Heart right ventricle (tissue), 16 donors: ENCODE data around the gene ANKRD12. TPM values are rescaled to one million over a fixed set of nuclear protein-coding genes. Genes with fewer than 3 reads are reported as not detected.

Experiments
- ATAC-seq, 8 donors: fragments of 200-7000 bp; cut with Tn5 transposase; one replicate each; pipeline ENCODE4 v1.9.1; 2020; ENCODE audit warnings: mild to moderate bottlenecking in 8 of 8, moderate library complexity in 8 of 8, moderate number of reproducible peaks in 1 of 8
- DNase-seq, 2 donors: peaks; one replicate each; pipeline ENCODE4 v3.0.0-alpha.2; 2020
- H3K27ac ChIP-seq, 10 donors: fragments of 200-600 bp; sonication (generic) in 2 of 10; one replicate each; pipeline versions ENCODE4 v1.5.0 to v1.8.0; 2020 to 2022; ENCODE audit warnings: mild to moderate bottlenecking in 3 of 10
- H3K27me3 ChIP-seq, 7 donors: fragments of 200-600 bp; one replicate each; pipeline ENCODE4 v1.8.0; 2021 to 2022; ENCODE audit warnings: mild to moderate bottlenecking in 2 of 7
- H3K36me3 ChIP-seq, 9 donors: fragments of 200-600 bp; sonication (generic) in 1 of 9; one replicate each; pipeline versions ENCODE4 v1.5.0 to v1.8.0; 2020 to 2022; ENCODE audit warnings: mild to moderate bottlenecking in 2 of 9
- H3K4me1 ChIP-seq, 9 donors: fragments of 200-600 bp; sonication (generic) in 1 of 9; one replicate each; pipeline versions ENCODE4 v1.5.0 to v1.8.0; 2020 to 2022; ENCODE audit warnings: mild to moderate bottlenecking in 4 of 9
- H3K4me3 ChIP-seq, 10 donors: fragments of 200-600 bp; sonication (generic) in 2 of 10; one replicate each; pipeline versions ENCODE4 v1.5.0 to v1.8.0; 2020 to 2022; ENCODE audit warnings: mild to moderate bottlenecking in 7 of 10, moderate library complexity in 2 of 10
- H3K9me3 ChIP-seq, 11 donors: fragments of 200-600 bp in 10 of 11; sonication (generic) in 2 of 11; one replicate each; pipeline versions ENCODE4 v1.5.0 to v1.8.0; 2013 to 2022; ENCODE audit warnings: mild to moderate bottlenecking in 2 of 11, control low read depth in 1 of 11, moderate library complexity in 1 of 11
- WGBS, 2 donors: extraction: QIAGEN DNeasy Blood & Tissue Kit; methylation state at CpG; one replicate each; pipeline ENCODE4 v1.1.7; 2013; ENCODE audit warnings: inconsistent platforms in 1 of 2; 5-methylcytosine and 5-hydroxymethylcytosine counted together
- intact Hi-C, 10 donors: fragments of 100-400 bp; cut with DNase I; formaldehyde crosslinking; loops; one replicate each; pipeline versions ENCODE4 v1.11.1 to v1.14.2; 2022
- polyA plus RNA-seq, 2 donors: library from polyadenylated mRNA; stranded (reverse); fragments of 200-250 nt; gene quantifications; one replicate each; pipeline ENCODE4 v1.2.3, GENCODE V29; 2013
- total RNA-seq, 10 donors: library from RNA; stranded (reverse); fragmentation: NEBNext Ultra II Directional in 3 of 10; extraction: Animal tissue kit (Norgen Biotek cat#: 25700) in 3 of 10; gene quantifications; one replicate each; pipeline versions ENCODE4 v1.2.1 to v1.2.4, GENCODE V29; 2021 to 2023
- TF ChIP-seq, protein P1 (sequence below), 9 donors: fragments of 200-600 bp; sonication (generic) in 2 of 9; IDR thresholded peaks; one replicate each; pipeline versions ENCODE4 v1.5.0 to v1.8.0; 2021 to 2022; ENCODE audit warnings: antibody characterized with exemption in 9 of 9, mild to moderate bottlenecking in 5 of 9, moderate library complexity in 1 of 9
- donor health status: Arrhythmogenic right ventricular cardiomyopathy.
- donor health status: ischemic (EF 13 %, LVEDD 7.1; RV severe dilation, severe dysfunction).
- donor health status: healthy with polysubstance abuse.
- donor health status: DM: no; HTN: yes; CAD: no.
- donor health status: DM: no; HTN: no; CAD: no.
- donor health status: ischemic (EF 25% LVEDD 6.9; RV normal size, moderate dysfunction).
- donor health status: ischemic (EF 25% LVEDD 5.7; RV mildly dilated, moderate dysfunction).
- donor health status: healthy.
- donor health status: DM: yes; HTN: yes; CAD: no.
- donor health status: Ischemic cardiomyopathy.
- donor health status: ischemic (EF 35%, LVEDD 5.7; RV mildly dilated, moderate dysfunction).
- donor health status: nonischemic (EF 11% LVEDD 7.7; RV severe dilation, severe dysfunction).
- donor health status: DM: yes; HTN: yes; CAD: no.
- donor health status: PGD.
- donor health status: ischemic (EF 29% LVEDD 5.4; RV normal size, mild dysfunction).
- donor health status: nonischemic (EF 23%, LVEDD 6.1; RV moderate dilation, normal function).

ANKRD12 gene
- total and polyA plus RNA-seq, 12 donors, result 3.1 to 70.2 (median 55.5) TPM

- H3K9me3 ChIP-seq, result no peaks in the 10 kb centered on the region
- peak overlapping the region in 2 of 10 donors; percentile 11 to 98 for H3K27ac ChIP-seq
- ATAC-seq (no peak), DNase-seq (no peak)
- H3K27me3 ChIP-seq, result no peaks in the 10 kb centered on the region
- H3K4me1 ChIP-seq, result peaks cover 9 to 86% (median 82%) of the 10 kb centered on the region in 9 donors
- 29 to 37% methylated on average over 4 of the region's 4 CpGs for WGBS, 2 donors
- TF ChIP-seq, protein P1, sequence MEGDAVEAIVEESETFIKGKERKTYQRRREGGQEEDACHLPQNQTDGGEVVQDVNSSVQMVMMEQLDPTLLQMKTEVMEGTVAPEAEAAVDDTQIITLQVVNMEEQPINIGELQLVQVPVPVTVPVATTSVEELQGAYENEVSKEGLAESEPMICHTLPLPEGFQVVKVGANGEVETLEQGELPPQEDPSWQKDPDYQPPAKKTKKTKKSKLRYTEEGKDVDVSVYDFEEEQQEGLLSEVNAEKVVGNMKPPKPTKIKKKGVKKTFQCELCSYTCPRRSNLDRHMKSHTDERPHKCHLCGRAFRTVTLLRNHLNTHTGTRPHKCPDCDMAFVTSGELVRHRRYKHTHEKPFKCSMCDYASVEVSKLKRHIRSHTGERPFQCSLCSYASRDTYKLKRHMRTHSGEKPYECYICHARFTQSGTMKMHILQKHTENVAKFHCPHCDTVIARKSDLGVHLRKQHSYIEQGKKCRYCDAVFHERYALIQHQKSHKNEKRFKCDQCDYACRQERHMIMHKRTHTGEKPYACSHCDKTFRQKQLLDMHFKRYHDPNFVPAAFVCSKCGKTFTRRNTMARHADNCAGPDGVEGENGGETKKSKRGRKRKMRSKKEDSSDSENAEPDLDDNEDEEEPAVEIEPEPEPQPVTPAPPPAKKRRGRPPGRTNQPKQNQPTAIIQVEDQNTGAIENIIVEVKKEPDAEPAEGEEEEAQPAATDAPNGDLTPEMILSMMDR (IDR thresholded peaks at IDR 0.05), result no peak
- intact Hi-C loops, result loop anchor here in 1 of 10 donors (5.0 kb wide), 1 partner anchor 35 kb away; no protein-coding TSS in a partner anchor
- no peaks in the 10 kb centered on the region for H3K36me3 ChIP-seq
- H3K4me3 ChIP-seq, result peak overlapping the region in 1 of 10 donors; percentile 3
Observed at GRCh38 chr18:9106800-9107584, 29.6 kb upstream of the ANKRD12 start.

DNA sequence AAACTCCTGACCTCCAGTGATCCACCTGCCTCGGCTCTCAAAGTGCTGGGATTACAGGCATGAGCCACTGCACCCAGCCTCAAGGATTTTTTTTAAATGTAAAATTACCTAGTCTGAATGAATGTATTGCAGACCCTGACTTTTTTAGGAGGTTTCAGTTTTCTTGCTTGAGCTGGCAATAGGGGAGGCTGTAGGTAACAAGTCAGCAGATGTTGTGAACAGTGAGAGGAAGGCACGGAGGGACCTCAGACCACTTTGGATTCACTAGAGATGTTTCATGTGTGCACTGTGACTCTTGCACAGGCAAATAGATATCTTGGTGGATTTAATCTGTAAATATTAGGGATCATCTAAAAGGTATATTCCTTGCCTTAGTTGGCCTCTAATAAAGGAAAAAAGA is 27.7 kb upstream of the ANKRD12 start:
- H3K4me1 ChIP-seq, result peaks cover 11 to 99% (median 90%) of the 10 kb centered on the region in 9 donors
- DNase-seq (no peak), ATAC-seq (no peak)
- no peaks in the 10 kb centered on the region for H3K9me3 ChIP-seq
- no peaks in the 10 kb centered on the region for H3K27me3 ChIP-seq
- 69% methylated on average over 2 of the region's 2 CpGs for WGBS, 2 donors
- peaks cover 0 to 3% (median 0%) of the 10 kb centered on the region in 9 donors for H3K36me3 ChIP-seq
- no peak overlapping the region for H3K4me3 ChIP-seq
- TF ChIP-seq, protein P1 (IDR thresholded peaks at IDR 0.05), result no peak
- intact Hi-C loops, result loop anchor here in 1 of 10 donors (5.0 kb wide), 1 partner anchor 33 kb away; no protein-coding TSS in a partner anchor
- H3K27ac ChIP-seq, result peak overlapping the region in 2 of 10 donors; percentile 53 to 63

DNA sequence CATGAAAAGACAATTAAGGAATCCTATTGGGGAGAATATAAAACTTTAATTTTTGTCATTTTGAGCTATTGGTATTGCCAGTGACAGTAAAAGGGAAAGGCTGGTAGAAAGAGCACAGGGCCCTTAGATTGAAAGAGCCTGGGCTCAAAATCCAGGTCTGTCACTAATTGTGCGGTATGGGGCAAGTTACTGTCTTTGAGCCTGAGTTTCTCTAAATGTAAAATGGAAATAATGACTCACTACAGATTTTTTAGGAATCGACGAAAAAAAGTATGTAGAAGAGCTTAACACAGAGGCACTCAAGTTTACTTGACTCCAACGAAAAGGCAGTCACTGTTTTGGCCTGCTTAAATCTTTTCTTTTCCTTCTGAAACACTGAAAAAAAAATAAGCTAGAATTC is 27.1 kb upstream of the ANKRD12 start:
- H3K27me3 ChIP-seq, result no peaks in the 10 kb centered on the region
- intact Hi-C loops, result loop anchor here in 1 of 10 donors (5.0 kb wide), 1 partner anchor 33 kb away; no protein-coding TSS in a partner anchor
- peaks cover 0 to 3% (median 0%) of the 10 kb centered on the region in 9 donors for H3K36me3 ChIP-seq
- TF ChIP-seq, protein P1 (IDR thresholded peaks at IDR 0.05), result no peak
- no peak for ATAC-seq
- H3K9me3 ChIP-seq, result no peaks in the 10 kb centered on the region
- peaks cover 12 to 99% (median 90%) of the 10 kb centered on the region in 9 donors for H3K4me1 ChIP-seq
- H3K27ac ChIP-seq, result peak overlapping the region in 3 of 10 donors; percentile 6 to 63 (median 53)
- no peak for DNase-seq
- WGBS, 2 donors, result 49 to 60% methylated on average over 4 of the region's 4 CpGs
- no peak overlapping the region for H3K4me3 ChIP-seq

GRCh38 chr18:9113468-9114149 is 23.0 kb upstream of the ANKRD12 start:
- intact Hi-C loops, result no loop called here
- no peak for ATAC-seq
- Histone ChIP-seq H3K27ac (peak overlapping the region in 7 of 10 donors; percentile 13 to 60 (median 34)), H3K4me3 (no peak overlapping the region), H3K4me1 (peaks cover 11 to 99% (median 91%) of the 10 kb centered on the region in 9 donors), H3K36me3 (peaks cover 0 to 4% (median 0%) of the 10 kb centered on the region in 9 donors), H3K9me3 (no peaks in the 10 kb centered on the region), H3K27me3 (no peaks in the 10 kb centered on the region)
- no peak for DNase-seq
- TF ChIP-seq, protein P1 (IDR thresholded peaks at IDR 0.05), result no peak
- 35 to 47% methylated on average over 7 of the region's 7 CpGs for WGBS, 2 donors
